Cardiac muscle cell (in vitro differentiated cells and primary cell): ENCODE measurements around the gene ADGRL2. TPM values are rescaled to one million over a fixed set of nuclear protein-coding genes. Genes with fewer than 3 reads are reported as not detected.

ENCODE experiments used
- DNase-seq, 2 donors: peaks; one replicate each; pipeline versions ENCODE4 v3.0.0 to v3.0.0-alpha.2; 2010 to 2017; ENCODE audit warnings: low read depth in 1 of 2, low spot score in 1 of 2
- H3K27ac ChIP-seq: fragments of 200-600 bp; sonication (generic); 2 replicates; pipeline ENCODE4 v1.5.1; 2016
- H3K27me3 ChIP-seq: fragments of 200-600 bp; sonication (generic); 2 replicates; pipeline ENCODE4 v1.6.0; 2016; ENCODE audit warnings: control low read depth
- H3K36me3 ChIP-seq: fragments of 200-600 bp; sonication (generic); 2 replicates; pipeline ENCODE4 v1.5.1; 2016; ENCODE audit warnings: control low read depth
- H3K4me1 ChIP-seq: fragments of 200-600 bp; sonication (generic); 2 replicates; pipeline ENCODE4 v1.8.1; 2017; ENCODE audit warnings: low read depth, mild to moderate bottlenecking, mixed run types
- H3K4me3 ChIP-seq: fragments of 200-600 bp; sonication (generic); 2 replicates; pipeline ENCODE4 v1.5.1; 2016; ENCODE audit warnings: mild to moderate bottlenecking
- H3K9me3 ChIP-seq: fragments of 200-600 bp; sonication (generic); 2 replicates; pipeline ENCODE4 v1.5.1; 2017; ENCODE audit warnings: low read depth, mild to moderate bottlenecking, control low read depth
- CTCF ChIP-seq: IDR thresholded peaks from 2 replicates; pipeline ENCODE4 v1.5.1; 2012; ENCODE audit warnings: low read depth, mild to moderate bottlenecking, low read length
- polyA plus RNA-seq: library from polyadenylated mRNA; unstranded; fragments of >200 nt; fragmentation: Nextera tagmentation; extraction: Ambion mirVana; gene quantifications from 2 replicates; pipeline ENCODE4 v1.2.1, GENCODE V29; 2016
- total RNA-seq: library from RNA; depleted of rRNA; stranded (reverse); fragments of >200 nt; gene quantifications from 2 replicates; pipeline ENCODE4 v1.2.3, GENCODE V29; 2016

The ADGRL2 gene
- total and polyA plus RNA-seq, 2 experiments from 2014 or later, result 34.1 to 70.3 TPM

- H3K27ac ChIP-seq, result peak overlapping the region; percentile 96
- H3K4me1 ChIP-seq, result peaks cover 37% of the 10 kb centered on the region
- peak; percentile 82 to 83 for DNase-seq
- H3K36me3 ChIP-seq, result no peaks in the 10 kb centered on the region
- peak overlapping the region; percentile 94 for H3K4me3 ChIP-seq
- no peaks in the 10 kb centered on the region for H3K9me3 ChIP-seq
- TF ChIP-seq CTCF, result peak; percentile 58
- H3K27me3 ChIP-seq, result no peaks in the 10 kb centered on the region
Measured at GRCh38 chr1:81802707-81803430, 2.1 kb downstream of the ADGRL2 start.

GRCh38 chr1:81803431-81804110 is 2.8 kb downstream of the ADGRL2 start:
- H3K4me1 ChIP-seq, result peaks cover 44% of the 10 kb centered on the region
- H3K27ac ChIP-seq, result peak overlapping the region; percentile 96
- no peak for TF ChIP-seq CTCF
- H3K9me3 ChIP-seq, result no peaks in the 10 kb centered on the region
- H3K27me3 ChIP-seq, result no peaks in the 10 kb centered on the region
- H3K36me3 ChIP-seq, result no peaks in the 10 kb centered on the region
- peak overlapping the region; percentile 94 for H3K4me3 ChIP-seq
- peak; percentile 50 to 58 for DNase-seq

GRCh38 chr1:81804312-81804711 is 3.6 kb downstream of the ADGRL2 start:
- H3K4me1 ChIP-seq, result peaks cover 50% of the 10 kb centered on the region
- no peaks in the 10 kb centered on the region for H3K9me3 ChIP-seq
- TF ChIP-seq CTCF, result no peak
- peak overlapping the region; percentile 96 for H3K27ac ChIP-seq
- H3K36me3 ChIP-seq, result no peaks in the 10 kb centered on the region
- H3K4me3 ChIP-seq, result peak overlapping the region; percentile 94
- no peaks in the 10 kb centered on the region for H3K27me3 ChIP-seq
- DNase-seq, result peak in 1 of 2 donors; percentile 29

GRCh38 chr1:81805537-81806431 is 5.0 kb downstream of the ADGRL2 start:
- no peaks in the 10 kb centered on the region for H3K36me3 ChIP-seq
- peak overlapping the region; percentile 96 for H3K27ac ChIP-seq
- H3K4me3 ChIP-seq, result peak overlapping the region; percentile 94
- TF ChIP-seq CTCF, result no peak
- DNase-seq, result no peak
- no peaks in the 10 kb centered on the region for H3K9me3 ChIP-seq
- no peaks in the 10 kb centered on the region for H3K27me3 ChIP-seq
- peaks cover 61% of the 10 kb centered on the region for H3K4me1 ChIP-seq

GRCh38 chr1:81806432-81806770 is 5.7 kb downstream of the ADGRL2 start:
- no peak for TF ChIP-seq CTCF
- Histone ChIP-seq H3K4me1 (peaks cover 67% of the 10 kb centered on the region), H3K36me3 (no peaks in the 10 kb centered on the region), H3K27me3 (no peaks in the 10 kb centered on the region), H3K9me3 (no peaks in the 10 kb centered on the region), H3K4me3 (peak overlapping the region; percentile 94), H3K27ac (peak overlapping the region; percentile 65)
- no peak for DNase-seq
